ENCODE data around the gene UGT1A7.
"Not testable (repeated sequence)": the region's sequence is repeated elsewhere in the genome, so short reads cannot be mapped to it uniquely, and the experiment has no call there.

The UGT1A7 gene

DNA sequence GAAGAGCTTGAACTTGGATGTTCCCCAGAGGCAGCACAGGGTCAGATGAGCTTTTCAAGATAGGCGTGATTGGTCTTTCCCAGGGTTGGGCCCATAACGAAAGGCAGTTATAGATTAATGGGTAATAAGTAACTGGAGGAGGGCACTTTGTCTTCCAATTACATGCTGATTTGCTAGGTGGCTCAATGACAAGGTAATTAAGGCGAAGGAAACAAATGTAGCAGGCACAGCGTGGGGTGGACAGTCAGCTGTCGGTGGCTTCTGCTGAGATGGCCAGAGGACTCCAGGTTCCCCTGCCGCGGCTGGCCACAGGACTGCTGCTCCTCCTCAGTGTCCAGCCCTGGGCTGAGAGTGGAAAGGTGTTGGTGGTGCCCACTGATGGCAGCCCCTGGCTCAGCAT is 36.9 kb downstream of the UGT1A7 start, which contains the start of gene UGT1A4:
TSS of gene UGT1A4 (plus strand) at position 185 of the 400 bp plus-strand sequence. CDS start at position 270, 85 bp downstream.
- DNase-seq = no peak

DNA sequence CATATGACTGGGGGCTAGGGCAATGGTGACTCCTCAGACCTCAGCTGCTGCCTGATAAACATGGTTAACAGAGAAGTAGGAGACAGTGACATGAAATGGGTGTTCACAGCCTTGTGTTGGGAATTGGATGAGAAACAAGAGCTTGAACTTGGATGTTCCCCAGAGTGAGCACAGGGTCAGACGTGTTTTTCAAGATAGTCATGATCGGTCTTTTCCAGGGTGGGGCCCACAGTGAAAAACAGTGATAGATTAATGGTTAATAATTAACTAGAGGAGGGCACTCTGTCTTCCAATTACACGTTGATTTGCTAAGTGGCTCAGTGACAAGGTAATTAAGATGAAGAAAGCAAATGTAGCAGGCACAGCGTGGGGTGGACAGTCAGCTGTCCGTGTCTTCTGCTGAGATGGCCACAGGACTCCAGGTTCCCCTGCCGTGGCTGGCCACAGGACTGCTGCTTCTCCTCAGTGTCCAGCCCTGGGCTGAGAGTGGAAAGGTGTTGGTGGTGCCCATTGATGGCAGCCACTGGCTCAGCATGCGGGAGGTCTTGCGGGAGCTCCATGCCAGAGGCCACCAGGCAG is 47.1 kb downstream of the UGT1A7 start, which contains the start of gene UGT1A3:
TSS of gene UGT1A3 (plus strand) at position 320 of the 579 bp plus-strand sequence. CDS start at position 405, 85 bp downstream.
- no peak for DNase-seq

DNA sequence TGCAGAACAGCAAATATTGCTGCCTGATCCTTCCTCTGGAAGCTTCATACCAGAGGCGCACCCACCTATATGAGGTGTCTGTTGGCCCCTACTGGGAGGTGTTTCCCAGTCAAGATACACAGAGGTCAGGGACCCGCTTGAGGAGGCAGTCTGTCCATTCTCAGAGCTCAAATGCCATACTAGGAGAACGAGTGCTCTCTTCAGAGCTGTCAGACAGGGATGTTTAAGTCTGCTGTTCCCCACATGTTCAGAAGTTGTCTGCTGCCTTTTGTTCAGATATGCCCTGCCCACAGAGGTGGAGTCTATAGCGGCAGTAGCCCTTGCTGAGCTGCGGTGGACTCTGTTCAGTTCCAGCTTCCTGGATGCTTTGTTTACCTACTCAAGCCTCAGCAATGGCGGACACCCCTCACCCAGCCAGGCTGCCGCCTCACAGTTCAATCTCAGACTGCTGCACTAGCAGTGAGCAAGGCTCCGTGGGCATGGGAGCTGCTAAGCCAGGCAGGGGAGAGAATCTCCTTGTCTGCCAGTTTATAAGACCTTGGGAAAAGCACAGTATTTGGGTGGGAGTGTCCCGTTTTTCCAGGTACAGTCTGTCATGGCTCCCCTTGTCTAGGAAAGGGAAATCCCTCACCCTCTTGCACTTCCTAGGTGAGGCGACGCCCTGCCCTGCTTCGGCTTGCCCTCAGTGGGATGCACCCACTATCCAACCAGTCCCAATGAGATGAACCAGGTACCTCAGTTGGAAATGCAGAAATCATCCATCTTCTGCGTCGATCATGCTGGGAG is 55.4 kb downstream of the UGT1A7 start:
- DNase-seq = not testable (repeated sequence)

DNA sequence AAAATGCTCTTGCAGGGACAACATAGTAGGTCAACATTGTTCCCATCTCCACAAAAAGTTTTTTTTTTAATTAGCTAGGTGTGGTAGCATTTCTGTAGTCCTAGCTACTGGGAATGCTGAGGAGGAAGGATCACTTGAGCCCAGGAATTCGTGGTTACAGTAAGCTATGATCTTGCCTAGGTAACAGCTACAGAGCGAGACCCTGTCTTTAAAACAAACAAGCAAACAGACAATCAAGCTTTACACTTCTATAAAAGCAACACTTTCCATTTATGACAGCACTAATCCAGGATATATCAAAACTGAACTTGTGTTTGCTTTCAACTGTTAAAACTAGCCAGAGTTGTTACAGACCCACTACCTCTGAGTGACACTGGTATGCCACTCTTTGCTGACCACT is 59.2 kb downstream of the UGT1A7 start:
- DNase-seq = no peak

DNA sequence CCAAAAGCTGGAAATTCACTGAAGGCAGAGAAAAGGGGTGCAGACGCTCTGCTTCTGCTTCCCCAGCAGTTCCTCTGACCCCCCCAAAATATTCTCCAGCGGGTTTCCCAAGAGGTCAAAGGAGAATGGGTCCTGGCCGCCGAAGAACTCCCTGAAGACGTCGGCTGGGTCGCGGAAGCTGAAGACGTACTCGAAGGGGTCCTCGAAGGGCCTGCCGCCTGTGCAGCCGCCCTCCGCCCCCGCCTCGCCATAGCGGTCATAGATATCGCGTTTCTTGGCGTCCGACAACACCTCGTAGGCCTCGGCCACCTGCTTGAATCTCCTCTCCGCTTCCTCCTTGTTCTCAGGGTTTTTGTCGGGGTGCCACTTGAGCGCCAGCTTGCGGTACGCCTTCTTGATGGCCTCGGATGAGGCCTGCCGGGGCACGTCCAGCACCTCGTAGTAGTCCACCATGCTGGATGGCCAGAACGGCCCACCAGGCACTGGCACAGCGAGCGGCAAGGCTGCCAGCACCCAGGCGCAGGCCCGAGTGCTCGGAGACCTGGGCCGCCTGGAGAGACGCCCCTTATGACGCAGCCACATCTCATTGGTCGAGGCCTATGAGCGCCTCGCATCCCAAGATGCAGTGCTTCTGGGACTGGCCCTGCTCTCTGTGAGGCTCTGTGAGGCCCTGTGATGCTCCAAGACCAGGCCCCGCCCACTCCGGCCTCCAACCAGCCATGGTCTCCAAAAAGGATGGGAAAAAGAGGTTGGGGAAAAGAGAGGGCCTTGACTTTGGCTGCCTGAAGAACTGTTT is 62.0 kb downstream of the UGT1A7 start:
- DNase-seq = no peak

DNA sequence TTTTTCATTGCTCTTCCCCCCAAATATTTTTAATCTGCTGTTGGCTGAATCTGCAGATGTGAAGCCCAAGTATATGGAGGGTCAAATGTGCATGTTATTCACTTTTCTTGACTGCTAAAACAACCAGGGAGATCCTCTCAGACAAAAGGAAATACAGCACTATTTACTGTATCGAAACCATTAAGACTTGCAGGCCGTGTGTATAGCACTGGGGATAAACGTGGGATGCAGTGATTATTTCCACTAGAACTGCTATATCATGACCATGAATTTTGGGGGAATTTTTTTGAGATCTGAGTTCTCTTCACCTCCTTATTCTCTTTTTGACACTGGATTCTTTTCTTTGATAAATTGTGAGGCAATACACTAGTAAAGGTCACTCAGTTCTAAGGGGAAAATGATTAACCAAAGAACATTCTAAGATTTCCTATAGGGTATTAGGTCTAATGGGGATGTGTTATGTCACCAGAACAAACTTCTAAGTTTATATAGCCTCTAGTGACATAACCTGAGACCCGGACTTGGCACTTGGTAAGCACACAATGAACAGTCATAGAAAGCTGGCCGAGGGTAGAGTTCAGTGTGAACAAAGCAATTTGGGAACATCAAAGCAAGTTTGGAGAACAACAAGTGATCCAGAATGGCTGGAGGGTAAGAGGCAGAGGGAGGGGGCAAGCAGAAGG is 63.5 kb downstream of the UGT1A7 start:
- DNase-seq = no peak

DNA sequence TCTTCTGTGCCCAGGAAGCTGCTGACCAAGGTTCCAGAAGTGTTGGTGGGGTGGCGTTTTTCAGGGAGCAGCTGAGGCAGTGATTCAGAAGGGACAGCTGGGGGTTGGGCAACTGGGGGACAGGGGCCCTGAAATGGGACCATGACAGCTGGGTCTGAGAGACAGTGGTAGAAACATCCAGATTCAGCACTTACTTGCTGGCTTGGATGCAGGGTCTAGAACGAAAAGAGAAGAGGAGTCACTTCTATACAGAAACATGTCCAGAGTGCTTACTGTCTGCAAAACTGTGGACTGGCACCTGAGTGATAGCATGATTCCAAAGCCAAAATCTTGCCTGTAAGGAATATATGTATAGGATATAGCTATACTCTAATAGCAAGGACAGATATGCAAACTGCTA is 64.1 kb downstream of the UGT1A7 start:
- not testable (repeated sequence) for DNase-seq

DNA sequence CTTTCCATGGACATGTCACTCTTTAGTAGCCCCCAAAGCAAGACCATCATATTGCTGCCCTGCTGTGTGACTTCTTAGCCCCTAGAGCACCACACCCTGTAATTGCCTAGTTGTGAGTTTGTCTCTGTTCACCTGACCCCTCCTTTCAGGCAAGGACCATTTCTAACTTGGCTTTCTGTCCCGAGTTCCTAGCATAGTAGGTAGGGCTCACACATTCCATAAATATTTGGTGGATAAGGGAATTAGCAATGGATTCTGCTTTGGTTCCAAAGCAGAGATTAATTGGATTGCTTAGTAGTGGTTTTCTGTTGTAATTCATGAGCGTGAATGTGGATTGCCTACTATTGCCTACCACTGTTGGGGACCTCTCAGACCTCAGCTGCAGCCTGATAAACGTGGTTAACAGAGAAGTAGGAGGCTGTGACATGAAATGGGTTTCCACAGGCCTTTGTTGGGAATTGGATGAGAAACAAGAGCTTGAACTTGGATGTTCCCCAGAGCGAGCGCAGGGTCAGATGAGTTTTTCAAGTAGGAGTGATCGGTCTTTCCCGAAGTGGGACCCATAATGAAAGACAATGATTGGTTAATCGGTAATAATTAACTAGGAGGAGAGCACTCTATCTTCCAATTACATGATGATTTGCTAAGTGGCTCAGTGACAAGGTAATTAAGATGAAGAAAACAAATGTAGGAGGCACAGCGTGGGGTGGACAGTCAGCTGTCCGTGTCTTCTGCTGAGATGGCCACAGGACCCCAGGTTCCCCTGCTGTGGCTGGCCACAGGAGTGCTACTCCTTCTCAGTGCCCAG is 65.0 kb downstream of the UGT1A7 start:
- DNase-seq = no peak

DNA sequence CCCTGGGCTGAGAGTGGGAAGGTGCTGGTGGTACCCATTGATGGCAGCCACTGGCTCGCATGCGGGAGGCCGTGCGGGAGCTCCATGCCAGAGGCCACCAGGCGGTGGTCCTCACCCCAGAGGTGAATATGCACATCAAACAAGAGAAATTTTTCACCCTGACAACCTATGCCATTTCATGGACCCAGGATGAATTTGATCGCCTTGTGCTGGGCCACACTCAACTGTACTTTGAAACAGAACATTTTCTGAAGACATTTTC is 65.5 kb downstream of the UGT1A7 start:
- DNase-seq = no peak

DNA sequence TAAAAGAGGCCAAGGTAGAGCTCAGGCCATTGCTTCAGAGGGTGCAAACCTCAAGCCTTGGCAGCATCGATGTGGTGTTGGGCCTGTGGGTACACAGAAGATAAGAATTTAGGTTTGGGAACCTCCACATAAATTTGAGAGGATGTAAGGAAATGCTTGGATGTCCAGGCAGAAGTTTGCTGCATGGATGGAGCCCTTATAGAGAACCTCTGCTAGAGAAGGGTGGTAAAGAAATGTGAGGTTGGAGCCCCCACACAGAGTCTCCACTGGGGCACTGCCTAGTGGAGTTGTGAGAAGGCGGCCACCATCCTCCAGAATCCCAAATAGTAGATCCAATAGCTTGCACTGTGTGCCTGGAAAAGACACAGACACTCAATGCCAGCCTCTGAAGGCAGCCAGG is 69.0 kb downstream of the UGT1A7 start:
- not testable (repeated sequence) for DNase-seq

DNA sequence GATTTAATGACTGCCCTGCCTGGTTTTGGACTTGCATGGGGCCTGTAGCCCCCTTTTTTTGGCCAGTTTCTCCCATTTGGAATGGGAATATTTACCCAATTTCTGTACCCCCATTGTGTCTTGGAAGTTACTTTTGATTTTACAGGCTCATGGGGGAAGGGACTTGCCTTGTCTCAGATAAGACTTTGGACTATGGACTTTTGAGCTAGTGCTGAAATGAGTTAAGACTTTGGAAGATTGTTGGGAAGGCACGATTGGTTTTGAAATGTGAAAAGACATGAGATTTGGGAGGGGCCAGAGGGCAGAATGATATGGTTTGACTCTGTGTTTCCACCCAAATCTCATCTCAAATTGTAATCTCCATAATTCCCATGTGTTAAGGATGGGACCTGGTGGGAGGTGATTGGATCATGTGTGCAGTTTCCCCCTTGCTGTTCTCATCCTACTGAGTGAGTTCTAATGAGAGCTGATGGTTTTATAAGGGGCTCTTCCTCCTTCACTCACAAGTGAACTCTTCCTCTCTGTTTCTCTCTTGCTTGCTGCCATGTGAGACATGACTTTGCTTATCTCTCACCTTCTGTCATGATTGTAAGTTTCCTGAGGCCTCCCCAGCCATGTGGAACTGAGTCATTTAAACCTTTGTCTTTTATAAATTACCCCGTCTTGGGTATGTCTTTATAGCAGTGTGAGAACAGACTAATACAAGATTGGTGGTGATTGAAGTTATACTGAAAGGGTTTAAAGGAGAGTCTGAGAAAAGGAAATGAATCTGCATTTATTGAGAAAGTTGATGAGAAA is 69.7 kb downstream of the UGT1A7 start:
- not testable (repeated sequence) for DNase-seq

DNA sequence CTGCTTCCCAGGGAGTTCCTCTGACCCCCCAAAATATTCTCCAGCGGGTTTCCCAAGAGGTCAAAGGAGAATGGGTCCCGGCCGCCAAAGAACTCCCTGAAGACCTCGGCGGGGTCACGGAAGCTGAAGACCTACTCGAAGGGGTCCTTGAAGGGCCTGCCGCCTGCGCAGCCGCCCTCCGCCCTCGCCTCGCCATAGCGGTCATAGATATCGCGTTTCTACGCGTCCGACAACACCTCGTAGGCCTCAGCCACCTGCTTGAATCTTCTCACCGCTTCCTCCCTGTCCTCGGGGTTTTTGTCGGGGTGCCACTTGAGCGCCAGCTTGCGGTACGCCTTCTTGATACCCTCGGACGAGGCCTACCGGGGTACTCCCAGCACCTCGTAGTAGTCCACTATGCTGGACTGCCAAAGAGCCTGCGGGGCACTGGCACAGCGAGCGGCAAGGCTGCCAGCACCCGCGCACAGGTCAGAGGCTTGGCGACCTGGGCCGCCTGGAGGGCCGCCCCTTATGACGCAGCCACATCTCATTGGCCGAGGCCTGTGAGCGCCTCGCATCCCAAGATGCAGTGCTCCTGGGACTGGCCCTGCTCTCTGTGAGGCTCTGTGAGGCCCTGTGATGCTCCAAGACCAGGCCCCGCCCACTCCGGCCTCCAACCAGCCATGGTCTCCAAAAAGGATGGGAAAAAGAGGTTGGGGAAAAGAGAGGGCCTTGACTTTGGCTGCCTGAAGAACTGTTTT is 73.3 kb downstream of the UGT1A7 start:
- no peak for DNase-seq

DNA sequence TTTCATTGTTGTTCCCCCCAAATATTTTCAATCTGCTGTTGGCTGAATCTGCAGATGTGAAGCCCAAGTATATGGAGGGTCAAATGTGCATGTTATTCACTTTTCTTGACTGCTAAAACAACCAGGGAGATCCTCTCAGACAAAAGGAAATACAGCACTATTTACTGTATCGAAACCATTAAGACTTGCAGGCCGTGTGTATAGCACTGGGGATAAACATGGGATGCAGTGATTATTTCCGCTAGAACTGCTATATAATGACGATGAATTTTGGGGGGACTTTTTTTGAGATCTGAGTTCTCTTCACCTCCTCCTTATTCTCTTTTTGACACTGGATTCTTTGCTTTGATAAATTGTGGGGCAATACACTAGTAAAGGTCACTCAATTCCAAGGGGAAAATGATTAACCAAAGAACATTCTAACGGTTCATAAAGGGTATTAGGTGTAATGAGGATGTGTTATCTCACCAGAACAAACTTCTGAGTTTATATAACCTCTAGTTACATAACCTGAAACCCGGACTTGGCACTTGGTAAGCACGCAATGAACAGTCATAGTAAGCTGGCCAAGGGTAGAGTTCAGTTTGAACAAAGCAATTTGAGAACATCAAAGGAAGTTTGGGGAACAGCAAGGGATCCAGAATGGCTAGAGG is 74.9 kb downstream of the UGT1A7 start:
- no peak for DNase-seq

DNA sequence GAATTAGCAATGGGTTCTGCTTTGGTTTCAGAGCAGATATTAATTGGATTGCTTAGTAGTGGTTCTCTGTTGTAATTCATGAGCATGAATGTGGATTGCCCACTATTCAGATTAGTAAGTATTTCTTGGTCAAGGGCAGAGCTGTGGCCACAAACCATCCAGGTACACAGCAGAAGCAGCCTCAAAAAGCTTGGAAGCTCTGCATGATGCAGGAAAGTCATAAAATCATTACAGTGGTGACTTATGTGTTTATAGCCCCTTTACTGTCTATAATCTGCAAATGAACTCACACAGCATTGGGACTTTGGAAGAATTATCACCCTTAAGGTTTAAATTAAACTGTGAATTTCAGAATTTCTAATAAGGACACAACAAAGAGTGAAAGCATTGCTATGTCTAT is 76.4 kb downstream of the UGT1A7 start:
- DNase-seq = no peak

DNA sequence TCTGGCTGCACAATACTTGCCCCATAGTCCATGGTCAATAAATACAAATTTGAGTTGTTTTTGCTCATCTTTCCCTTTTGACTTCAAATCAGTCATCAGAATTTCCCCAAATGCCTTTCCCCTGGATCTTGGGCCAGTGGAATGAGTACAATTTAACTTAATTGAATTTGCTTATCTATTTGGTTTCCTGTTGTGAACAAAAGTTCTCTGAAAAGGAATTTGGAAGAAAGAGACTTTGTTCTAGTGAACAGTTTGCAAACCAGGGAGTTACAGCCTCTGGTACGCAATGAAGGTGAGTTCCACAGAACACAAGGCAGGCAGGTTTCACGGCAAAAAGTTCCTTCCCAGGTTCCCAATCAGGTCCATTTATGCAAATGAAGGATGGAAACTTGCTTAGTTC is 77.1 kb downstream of the UGT1A7 start:
- no peak for DNase-seq

DNA sequence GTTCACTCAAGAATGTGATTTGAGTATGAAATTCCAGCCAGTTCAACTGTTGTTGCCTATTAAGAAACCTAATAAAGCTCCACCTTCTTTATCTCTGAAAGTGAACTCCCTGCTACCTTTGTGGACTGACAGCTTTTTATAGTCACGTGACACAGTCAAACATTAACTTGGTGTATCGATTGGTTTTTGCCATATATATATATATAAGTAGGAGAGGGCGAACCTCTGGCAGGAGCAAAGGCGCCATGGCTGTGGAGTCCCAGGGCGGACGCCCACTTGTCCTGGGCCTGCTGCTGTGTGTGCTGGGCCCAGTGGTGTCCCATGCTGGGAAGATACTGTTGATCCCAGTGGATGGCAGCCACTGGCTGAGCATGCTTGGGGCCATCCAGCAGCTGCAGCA is 78.3 kb downstream of the UGT1A7 start, which contains the start of gene UGT1A1:
TSS of gene UGT1A1 (plus strand) at position 228 of the 400 bp plus-strand sequence. CDS start at position 246, 18 bp downstream.
- no peak for DNase-seq

DNA sequence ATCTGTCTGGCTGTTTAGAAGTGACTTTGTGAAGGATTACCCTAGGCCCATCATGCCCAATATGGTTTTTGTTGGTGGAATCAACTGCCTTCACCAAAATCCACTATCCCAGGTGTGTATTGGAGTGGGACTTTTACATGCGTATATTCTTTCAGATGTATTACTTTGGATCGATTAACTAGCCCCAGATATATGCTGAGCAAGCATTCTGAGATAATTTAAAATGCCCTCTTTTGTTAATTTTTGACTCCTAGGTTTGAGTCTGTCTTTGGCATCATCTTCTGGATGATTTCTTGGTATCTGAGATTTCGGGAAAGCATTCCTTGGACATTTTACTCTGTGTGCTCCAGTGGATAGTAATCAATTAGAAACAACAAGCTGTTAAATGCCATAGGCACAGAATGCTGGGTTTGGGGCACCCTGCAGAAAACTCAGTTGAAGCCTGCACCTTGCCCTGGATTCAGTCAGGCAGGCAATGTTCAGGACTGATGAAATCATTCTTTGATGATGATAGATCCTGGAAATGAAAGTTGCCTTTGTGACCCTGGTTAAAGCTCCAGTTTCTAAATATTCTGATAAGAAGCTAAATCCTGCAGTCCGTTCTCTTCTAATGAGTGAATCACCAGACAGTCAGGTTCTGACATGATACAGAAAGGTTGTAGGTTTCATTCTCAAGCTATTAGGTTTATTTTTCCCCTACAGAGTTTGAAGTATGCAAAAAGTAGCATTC is 79.5 kb downstream of the UGT1A7 start:
- no peak for DNase-seq

DNA sequence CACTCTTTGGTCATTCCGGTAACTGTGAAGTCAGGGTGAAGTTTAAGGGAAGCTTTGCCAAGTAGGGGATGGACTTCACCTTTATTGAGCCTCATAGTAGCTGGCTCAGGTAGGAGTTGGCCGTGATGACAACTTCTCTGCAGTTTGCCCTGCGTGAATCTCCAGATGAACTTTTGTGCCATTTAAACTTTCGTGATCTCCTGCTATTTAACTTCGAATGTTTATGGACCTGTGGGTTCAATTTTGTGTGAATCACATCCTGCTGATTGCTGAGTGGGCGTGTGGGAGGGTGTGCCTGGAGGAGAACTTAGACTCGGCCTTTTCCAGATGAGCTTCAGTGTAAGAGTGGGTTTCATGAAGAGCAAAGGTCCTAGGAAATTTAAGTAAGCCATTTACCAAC is 82.6 kb downstream of the UGT1A7 start:
- no peak for DNase-seq

DNA sequence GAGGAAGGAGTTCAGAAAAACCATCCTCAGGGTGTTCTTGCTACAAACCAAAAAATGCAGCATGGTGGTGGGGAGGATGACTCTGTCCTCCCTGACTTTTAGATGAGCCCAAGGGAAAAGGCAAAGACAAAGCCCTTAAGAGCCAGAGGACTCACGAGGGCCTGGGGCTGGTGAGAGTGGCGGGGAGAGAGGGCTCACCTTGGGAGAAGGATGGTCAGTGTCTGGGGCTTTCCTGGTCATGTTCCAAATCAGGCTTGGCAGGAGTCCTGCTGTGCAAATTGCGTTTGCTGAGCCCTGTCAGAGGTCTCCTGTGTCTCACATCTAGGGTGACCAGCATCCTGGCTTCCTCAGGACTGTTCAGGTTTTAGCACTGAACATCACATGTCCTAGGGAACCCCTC is 83.1 kb downstream of the UGT1A7 start:
- no peak for DNase-seq
